Heart left ventricle (tissue), 16 donors: ENCODE data around the gene DLGAP4. TPM values are rescaled to one million over a fixed set of nuclear protein-coding genes. Genes with fewer than 3 reads are reported as not detected.

Experiments
- ATAC-seq, 4 donors: fragments of 200-7000 bp; cut with Tn5 transposase; one replicate each; pipeline ENCODE4 v1.9.1; 2020 to 2022; ENCODE audit warnings: moderate library complexity in 4 of 4, mild to moderate bottlenecking in 3 of 4, moderate number of reproducible peaks in 1 of 4
- DNase-seq, 5 donors: peaks; one replicate each; pipeline ENCODE4 v3.0.0-alpha.2; 2020
- H3K27ac ChIP-seq, 12 donors: fragments of 200-600 bp; sonication (generic) in 4 of 12; one replicate each; pipeline versions ENCODE4 v1.5.0 to v1.8.0; 2016 to 2022; ENCODE audit warnings: mild to moderate bottlenecking in 2 of 12
- H3K27me3 ChIP-seq, 9 donors: fragments of 200-600 bp; sonication (generic) in 2 of 9; one replicate each; pipeline versions ENCODE4 v1.5.1 to v1.8.0; 2016 to 2022; ENCODE audit warnings: mild to moderate bottlenecking in 3 of 9
- H3K36me3 ChIP-seq, 9 donors: fragments of 200-600 bp; sonication (generic) in 2 of 9; one replicate each; pipeline versions ENCODE4 v1.5.0 to v1.8.0; 2018 to 2022; ENCODE audit warnings: mild to moderate bottlenecking in 2 of 9
- H3K4me1 ChIP-seq, 12 donors: fragments of 200-600 bp; sonication (generic) in 4 of 12; one replicate each; pipeline versions ENCODE4 v1.5.0 to v1.8.0; 2016 to 2022; ENCODE audit warnings: mild to moderate bottlenecking in 3 of 12
- H3K4me3 ChIP-seq, 12 donors: fragments of 200-600 bp; sonication (generic) in 4 of 12; one replicate each; pipeline versions ENCODE4 v1.5.0 to v1.8.0; 2017 to 2022; ENCODE audit warnings: mild to moderate bottlenecking in 9 of 12, moderate library complexity in 4 of 12
- H3K9me3 ChIP-seq, 12 donors: fragments of 200-600 bp; sonication (generic) in 4 of 12; one replicate each; pipeline versions ENCODE4 v1.5.0 to v1.8.0; 2016 to 2022; ENCODE audit warnings: mild to moderate bottlenecking in 1 of 12
- POLR2A ChIP-seq, 2 donors: fragments of 450-650 bp; IDR thresholded peaks; one replicate each; pipeline ENCODE4 v1.6.1; 2017; ENCODE audit warnings: antibody characterized with exemption in 2 of 2, mild to moderate bottlenecking in 2 of 2, moderate library complexity in 2 of 2
- WGBS, 4 donors: extraction: QIAGEN DNeasy Blood & Tissue Kit in 2 of 4; methylation state at CpG; one replicate each; pipeline versions ENCODE4 v1.1.5 to v1.1.7; 2013 to 2018; 5-methylcytosine and 5-hydroxymethylcytosine counted together
- intact Hi-C, 10 donors: fragments of 100-400 bp; cut with DNase I; formaldehyde crosslinking; loops; one replicate each; pipeline versions ENCODE4 v1.11.1 to v1.14.2; 2022
- polyA plus RNA-seq, 2 donors: library from polyadenylated mRNA; stranded (reverse); fragments of 200-250 nt; gene quantifications; one replicate each; pipeline ENCODE4 v1.2.3, GENCODE V29; 2013
- total RNA-seq, 9 donors: library from RNA; depleted of rRNA in 2 of 9; stranded (reverse); fragments of >200 nt in 2 of 9; fragmentation: NEBNext Ultra II Directional in 3 of 9; extraction: Animal tissue kit (Norgen Biotek cat#: 25700) in 3 of 9; gene quantifications; one replicate each; pipeline versions ENCODE4 v1.1.0 to v1.2.4, GENCODE V29; 2016 to 2023
- TF ChIP-seq, protein P1 (sequence below), 12 donors: fragments of 200-600 bp; sonication (generic) in 4 of 12; IDR thresholded peaks; one replicate each; pipeline versions ENCODE4 v1.5.0 to v1.8.0; 2018 to 2022; ENCODE audit warnings: antibody characterized with exemption in 12 of 12, mild to moderate bottlenecking in 5 of 12
- donor health status: ischemic (EF 13 %, LVEDD 7.1; RV severe dilation, severe dysfunction).
- donor health status: healthy with polysubstance abuse.
- donor health status: DM: no; HTN: yes; CAD: no.
- donor health status: DM: no; HTN: no; CAD: no.
- donor health status: ischemic (EF 25% LVEDD 6.9; RV normal size, moderate dysfunction).
- donor health status: ischemic (EF 25% LVEDD 5.7; RV mildly dilated, moderate dysfunction).
- donor health status: healthy.
- donor health status: DM: yes; HTN: yes; CAD: no.
- donor health status: ischemic (EF 35%, LVEDD 5.7; RV mildly dilated, moderate dysfunction).
- donor health status: nonischemic (EF 11% LVEDD 7.7; RV severe dilation, severe dysfunction).
- donor health status: DM: yes; HTN: yes; CAD: no.
- donor health status: PGD.
- donor health status: ischemic (EF 29% LVEDD 5.4; RV normal size, mild dysfunction).
- donor health status: nonischemic (EF 23%, LVEDD 6.1; RV moderate dilation, normal function).

DLGAP4 gene
- total and polyA plus RNA-seq, 11 donors: 25.6 to 76.7 (median 55.1) TPM

DNA sequence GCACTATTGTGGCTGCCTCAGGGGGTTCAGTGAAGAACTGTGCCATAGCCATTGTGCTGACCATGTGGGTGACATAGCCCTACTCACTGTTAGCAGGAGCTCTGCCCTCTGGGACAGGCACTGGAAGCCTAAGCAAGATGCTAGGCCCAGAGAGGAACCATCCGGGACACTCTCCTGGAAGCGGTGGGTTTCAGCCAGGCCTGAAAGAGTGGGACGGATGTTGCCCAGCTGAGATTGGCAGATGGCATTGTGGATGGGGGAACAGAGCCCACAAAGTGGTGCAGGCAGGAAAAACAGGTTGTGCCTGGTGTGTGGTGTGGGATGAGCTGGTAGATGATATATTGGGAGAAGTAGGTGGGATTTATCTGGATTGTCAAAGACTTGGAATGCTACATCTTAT, 40.1 kb downstream of the DLGAP4 start:
- 85 to 92% (median 91%) methylated on average over 3 of the region's 3 CpGs for WGBS, 4 donors
- Histone ChIP-seq H3K4me1 (no peaks in the 10 kb centered on the region), H3K27me3 (peaks cover 0 to 5% (median 0%) of the 10 kb centered on the region in 9 donors), H3K4me3 (no peak overlapping the region), H3K9me3 (no peaks in the 10 kb centered on the region), H3K36me3 (no peaks in the 10 kb centered on the region), H3K27ac (no peak overlapping the region)
- ATAC-seq (no peak), DNase-seq (no peak)
- intact Hi-C loops: no loop called here
- TF ChIP-seq POLR2A (IDR thresholded peaks at IDR 0.05): no peak
- TF ChIP-seq, protein P1, sequence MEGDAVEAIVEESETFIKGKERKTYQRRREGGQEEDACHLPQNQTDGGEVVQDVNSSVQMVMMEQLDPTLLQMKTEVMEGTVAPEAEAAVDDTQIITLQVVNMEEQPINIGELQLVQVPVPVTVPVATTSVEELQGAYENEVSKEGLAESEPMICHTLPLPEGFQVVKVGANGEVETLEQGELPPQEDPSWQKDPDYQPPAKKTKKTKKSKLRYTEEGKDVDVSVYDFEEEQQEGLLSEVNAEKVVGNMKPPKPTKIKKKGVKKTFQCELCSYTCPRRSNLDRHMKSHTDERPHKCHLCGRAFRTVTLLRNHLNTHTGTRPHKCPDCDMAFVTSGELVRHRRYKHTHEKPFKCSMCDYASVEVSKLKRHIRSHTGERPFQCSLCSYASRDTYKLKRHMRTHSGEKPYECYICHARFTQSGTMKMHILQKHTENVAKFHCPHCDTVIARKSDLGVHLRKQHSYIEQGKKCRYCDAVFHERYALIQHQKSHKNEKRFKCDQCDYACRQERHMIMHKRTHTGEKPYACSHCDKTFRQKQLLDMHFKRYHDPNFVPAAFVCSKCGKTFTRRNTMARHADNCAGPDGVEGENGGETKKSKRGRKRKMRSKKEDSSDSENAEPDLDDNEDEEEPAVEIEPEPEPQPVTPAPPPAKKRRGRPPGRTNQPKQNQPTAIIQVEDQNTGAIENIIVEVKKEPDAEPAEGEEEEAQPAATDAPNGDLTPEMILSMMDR (IDR thresholded peaks at IDR 0.05): no peak

DNA sequence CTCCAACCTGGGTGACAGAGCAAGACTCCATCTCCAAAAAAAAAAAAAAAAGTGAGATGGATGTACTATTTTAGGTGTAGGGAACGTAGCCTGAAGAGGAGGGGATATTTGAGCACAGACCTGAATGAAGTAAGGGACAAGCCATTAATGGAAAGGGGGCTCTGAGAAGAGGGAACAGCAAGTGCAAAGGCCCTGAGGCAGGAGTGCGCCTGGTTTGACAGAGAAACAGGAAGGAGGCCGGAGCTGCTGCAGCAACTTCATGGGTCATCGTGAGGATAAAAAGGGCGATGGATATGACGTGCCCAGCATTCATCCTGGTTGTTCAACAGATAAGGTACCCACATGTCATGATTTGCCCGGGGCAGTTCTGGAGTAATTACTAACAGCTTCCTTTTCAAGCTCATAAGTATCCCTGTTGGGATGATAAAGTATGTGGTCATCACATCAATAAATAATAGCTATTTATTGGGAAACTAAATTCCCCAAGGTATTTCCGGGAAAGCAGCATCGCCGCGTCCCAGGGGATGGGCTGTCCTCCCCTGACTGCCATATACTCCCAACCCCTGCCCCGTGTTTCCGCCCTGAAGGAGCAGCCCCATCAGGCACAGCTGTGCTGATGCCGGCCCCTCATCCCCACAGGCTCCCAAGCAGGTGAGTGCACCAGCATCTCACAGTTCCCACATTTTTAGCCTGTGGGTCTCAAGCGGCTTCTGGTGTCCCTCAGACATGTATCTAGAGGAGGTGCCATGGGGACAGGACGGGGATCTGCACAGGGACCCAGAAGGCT, 43.4 kb downstream of the DLGAP4 start:
- peaks cover 0 to 2% (median 0%) of the 10 kb centered on the region in 9 donors for H3K27me3 ChIP-seq
- TF ChIP-seq, protein P1 (IDR thresholded peaks at IDR 0.05): no peak
- TF ChIP-seq POLR2A (IDR thresholded peaks at IDR 0.05): no peak
- no peak for ATAC-seq
- H3K4me3 ChIP-seq: no peak overlapping the region
- H3K9me3 ChIP-seq: no peaks in the 10 kb centered on the region
- H3K27ac ChIP-seq: no peak overlapping the region
- peak in 1 of 5 donors; percentile 28 for DNase-seq
- intact Hi-C loops: no loop called here
- H3K36me3 ChIP-seq: no peaks in the 10 kb centered on the region
- 75 to 84% (median 81%) methylated on average over 16 of the region's 16 CpGs for WGBS, 4 donors
- no peaks in the 10 kb centered on the region for H3K4me1 ChIP-seq

DNA sequence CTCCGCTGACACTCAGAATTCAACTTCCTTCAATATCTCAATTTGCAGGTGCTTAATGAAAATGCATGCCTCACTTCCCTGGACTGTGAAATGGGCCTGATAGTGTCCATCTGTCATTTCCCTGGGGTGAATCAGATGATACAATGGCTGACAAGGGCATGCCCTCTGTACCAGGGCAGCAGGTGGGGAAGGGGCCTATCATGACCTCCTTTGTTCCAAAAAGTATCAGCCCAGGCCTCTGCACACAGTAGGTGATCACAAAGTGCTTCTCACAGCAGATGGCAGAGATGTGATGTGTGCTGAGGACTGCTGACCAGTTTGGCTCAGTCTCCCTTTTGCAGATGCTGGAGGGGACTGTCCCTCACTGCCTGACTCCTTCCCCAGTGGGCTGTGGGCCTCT, 44.3 kb downstream of the DLGAP4 start:
- 95 to 100% (median 99%) methylated on average over 1 of the region's 1 CpG for WGBS, 4 donors
- ATAC-seq (no peak), DNase-seq (no peak)
- Histone ChIP-seq H3K36me3 (no peaks in the 10 kb centered on the region), H3K4me1 (no peaks in the 10 kb centered on the region), H3K4me3 (no peak overlapping the region), H3K9me3 (no peaks in the 10 kb centered on the region), H3K27ac (no peak overlapping the region), H3K27me3 (peaks cover 0 to 10% (median 0%) of the 10 kb centered on the region in 9 donors)
- no peak for TF ChIP-seq POLR2A (IDR thresholded peaks at IDR 0.05)
- TF ChIP-seq, protein P1 (IDR thresholded peaks at IDR 0.05): no peak
- intact Hi-C loops: no loop called here

DNA sequence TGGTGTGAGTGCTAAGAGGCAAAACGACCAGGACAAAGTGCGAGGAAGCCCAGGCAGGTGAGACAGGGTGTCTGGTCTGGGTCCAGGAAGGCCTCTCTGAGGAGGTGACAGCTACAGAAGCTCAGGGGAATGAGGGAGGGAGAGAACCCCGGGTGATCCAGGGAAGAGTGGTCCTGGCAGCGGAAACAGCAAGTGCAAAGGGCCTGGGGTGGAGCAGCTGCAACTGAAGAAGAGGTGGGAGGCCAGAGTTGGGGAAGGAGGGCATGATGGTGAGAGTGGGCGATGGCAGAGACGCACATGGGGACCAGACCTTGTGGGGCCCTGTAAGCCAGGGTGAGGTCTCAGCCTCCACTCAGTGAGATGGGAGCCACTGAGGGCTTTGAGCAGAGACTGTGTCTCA, 45.8 kb downstream of the DLGAP4 start:
- H3K27me3 ChIP-seq: peaks cover 0 to 15% (median 0%) of the 10 kb centered on the region in 9 donors
- ATAC-seq: no peak
- no peak for DNase-seq
- TF ChIP-seq, protein P1 (IDR thresholded peaks at IDR 0.05): no peak
- no peak for TF ChIP-seq POLR2A (IDR thresholded peaks at IDR 0.05)
- H3K9me3 ChIP-seq: no peaks in the 10 kb centered on the region
- intact Hi-C loops: no loop called here
- H3K27ac ChIP-seq: no peak overlapping the region
- H3K4me3 ChIP-seq: no peak overlapping the region
- 81 to 87% (median 86%) methylated on average over 6 of the region's 6 CpGs for WGBS, 4 donors
- H3K36me3 ChIP-seq: no peaks in the 10 kb centered on the region
- no peaks in the 10 kb centered on the region for H3K4me1 ChIP-seq
